SK-N-SH (cell line): ENCODE measurements around the gene CALN1. TPM values are rescaled to one million over a fixed set of nuclear protein-coding genes. Genes with fewer than 3 reads are reported as not detected.

Experiments used
- CTCF ChIA-PET: fragments of 300-600, 350-600 bp; formaldehyde crosslinking; extraction: SDS; loops from one replicate; lab custom pipeline; 2021; lab: Yijun Ruan, JAX
- POLR2A ChIA-PET: fragments of 350-600 bp; sonication (Branson Sonifier 250); formaldehyde crosslinking; extraction: SDS; loops from one replicate; lab custom pipeline; 2020; ENCODE audit warnings: antibody characterized with exemption, inconsistent platforms; lab: Yijun Ruan, JAX
- DNase-seq: peaks from one replicate; pipeline ENCODE4 v3.0.0; 2012
- H2AFZ ChIP-seq: fragments of 200-600 bp; sonication (generic); 2 replicates; pipeline ENCODE4 v1.8.1; 2016; ENCODE audit warnings: antibody characterized with exemption, mild to moderate bottlenecking, low read depth
- H3F3A ChIP-seq: fragments of 200-600 bp; sonication (generic); replicated peaks from 2 replicates; pipeline ENCODE3; 2016; ENCODE audit warnings: antibody characterized with exemption, mild to moderate bottlenecking; ENCODE audit not compliant: insufficient read depth
- H3K27ac ChIP-seq, 2 experiments: fragments of 200-500 bp in 1 of 2; fragments of 200-600 bp in 1 of 2; sonication (Bioruptor generic) in 1 of 2; sonication (generic), shearing (Covaris generic) in 1 of 2; 2 replicates each; pipeline versions ENCODE4 v1.5.1 to v1.6.1; 2014 to 2016; ENCODE audit warnings: low read depth in 2 of 2, inconsistent platforms in 1 of 2, low read length in 1 of 2, mild to moderate bottlenecking in 1 of 2, mixed read lengths in 1 of 2
- H3K27me3 ChIP-seq: fragments of 200-600 bp; sonication (generic), shearing (Covaris generic); 2 replicates; pipeline ENCODE4 v1.6.1; 2016; ENCODE audit warnings: mixed run types; ENCODE audit not compliant: insufficient read depth
- H3K36me3 ChIP-seq, 2 experiments: fragments of 200-500 bp in 1 of 2; fragments of 200-600 bp in 1 of 2; sonication (Bioruptor generic) in 1 of 2; sonication (generic) in 1 of 2; replicated peaks in 1 of 2; 2 replicates each; pipeline versions ENCODE3 to v1.5.1; 2014 to 2016; ENCODE audit warnings: low read length in 1 of 2, mild to moderate bottlenecking in 1 of 2; ENCODE audit not compliant: insufficient read depth in 2 of 2, control insufficient read depth in 1 of 2
- H3K4me1 ChIP-seq, 2 experiments: fragments of 200-500 bp in 1 of 2; fragments of 200-600 bp in 1 of 2; sonication (Bioruptor generic) in 1 of 2; sonication (generic), shearing (Covaris generic) in 1 of 2; 2 replicates each; pipeline versions ENCODE4 v1.5.1 to v1.6.1; 2014 to 2016; ENCODE audit warnings: low read depth in 1 of 2, low read length in 1 of 2, mixed run types in 1 of 2; ENCODE audit not compliant: insufficient read depth in 2 of 2, control insufficient read depth in 1 of 2
- H3K4me2 ChIP-seq: fragments of 200-600 bp; sonication (generic), shearing (Covaris generic); 2 replicates; pipeline ENCODE4 v1.6.1; 2017; ENCODE audit warnings: mixed run types
- H3K4me3 ChIP-seq, 2 experiments: fragments of 200-500 bp in 1 of 2; fragments of 200-600 bp in 1 of 2; sonication (Bioruptor generic) in 1 of 2; sonication (generic), shearing (Covaris generic) in 1 of 2; 2 replicates each; pipeline versions ENCODE4 v1.5.1 to v1.8.1; 2014 to 2016; ENCODE audit warnings: low read depth in 2 of 2, inconsistent platforms in 1 of 2, low read length in 1 of 2, mild to moderate bottlenecking in 1 of 2, mixed read lengths in 1 of 2, moderate library complexity in 1 of 2
- H3K79me2 ChIP-seq: fragments of 200-600 bp; sonication (generic); 2 replicates; pipeline ENCODE4 v1.8.1; 2017; ENCODE audit warnings: mild to moderate bottlenecking; ENCODE audit not compliant: insufficient read depth
- H3K9ac ChIP-seq: fragments of 200-600 bp; sonication (generic); 2 replicates; pipeline ENCODE4 v1.6.1; 2017; ENCODE audit warnings: mixed run types
- H3K9me2 ChIP-seq: fragments of 200-600 bp; sonication (generic); 2 replicates; pipeline ENCODE4 v1.6.1; 2017; ENCODE audit warnings: mixed run types
- H3K9me3 ChIP-seq: fragments of 200-600 bp; sonication (generic); 2 replicates; pipeline ENCODE4 v1.6.1; 2017; ENCODE audit warnings: mixed run types, mild to moderate bottlenecking, moderate library complexity
- H4K20me1 ChIP-seq: fragments of 200-600 bp; sonication (generic); 2 replicates; pipeline ENCODE4 v1.6.1; 2017; ENCODE audit warnings: mild to moderate bottlenecking, mixed run types; ENCODE audit not compliant: insufficient read depth
- CHD2 ChIP-seq: fragments of 150-350 bp; IDR thresholded peaks from 2 replicates; pipeline ENCODE4 v1.6.1; 2018; ENCODE audit warnings: low read length; ENCODE audit not compliant: partially characterized antibody
- ELF1 ChIP-seq: IDR thresholded peaks from 2 replicates; pipeline ENCODE4 v1.4.0; 2012
- EZH2phosphoT487 ChIP-seq: fragments of 200-600 bp; sonication (generic); IDR thresholded peaks from 2 replicates; pipeline ENCODE4 v1.6.1; 2017; ENCODE audit warnings: low read depth, mixed run types, mild to moderate bottlenecking, antibody characterized with exemption, moderate library complexity, borderline replicate concordance
- GATA2 ChIP-seq: sonication (generic); formaldehyde crosslinking; IDR thresholded peaks from 2 replicates; pipeline ENCODE4 v1.5.0; 2020; ENCODE audit warnings: mild to moderate bottlenecking, missing genetic modification reagents
- IRF3 ChIP-seq: fragments of 150-350 bp; IDR thresholded peaks from 2 replicates; pipeline ENCODE4 v1.6.1; 2016; ENCODE audit warnings: mild to moderate bottlenecking, low read depth, low read length
- JUND ChIP-seq: IDR thresholded peaks from 2 replicates; pipeline ENCODE4 v1.4.0; 2012
- PBX3 ChIP-seq: IDR thresholded peaks from 2 replicates; pipeline ENCODE4; 2012
- RCOR1 ChIP-seq: fragments of 150-350 bp; IDR thresholded peaks from 2 replicates; pipeline ENCODE4 v1.6.1; 2017; ENCODE audit warnings: antibody characterized with exemption, low read length
- SMC3 ChIP-seq: IDR thresholded peaks from 2 replicates; pipeline ENCODE4 v1.6.1; 2012; ENCODE audit warnings: low read depth, low read length, improper control_type of control experiment
- TCF12 ChIP-seq: IDR thresholded peaks from 2 replicates; pipeline ENCODE4 v1.4.0; 2012
- USF1 ChIP-seq: IDR thresholded peaks from 2 replicates; pipeline ENCODE4 v1.4.0; 2012; ENCODE audit warnings: low read depth, borderline replicate concordance
- USF2 ChIP-seq: fragments of 150-350 bp; IDR thresholded peaks from 2 replicates; pipeline ENCODE4 v1.6.1; 2017; ENCODE audit warnings: antibody characterized with exemption, low read length, low read depth, borderline replicate concordance
- ZBTB33 ChIP-seq: IDR thresholded peaks from 2 replicates; pipeline ENCODE4 v1.4.0; 2012; ENCODE audit warnings: low read depth, borderline replicate concordance
- WGBS: methylation state at CpG from one replicate; pipeline ENCODE4 v1.1.6; 2017; ENCODE audit warnings: low lambda C conversion rate; 5-methylcytosine and 5-hydroxymethylcytosine counted together
- polyA plus RNA-seq, 3 experiments: library from polyadenylated mRNA; depleted of rRNA; stranded (reverse); fragments of >200 nt; gene quantifications; 2 replicates each; pipeline ENCODE4 v1.2.3, GENCODE V29; 2012

The CALN1 gene
- polyA plus RNA-seq, 1 of the 3 experiments (the other 2 are of a cell fraction) = not detected

GRCh38 chr7:72405871-72406270 is 6.3 kb downstream of the CALN1 start (continued):
- TF ChIP-seq TCF12 (no peak), EZH2phosphoT487 (no peak), GATA2 (CRISPR knock-in tag) (no peak)

- no peak overlapping the region for H2AFZ ChIP-seq
- no peak overlapping the region for H3K4me2 ChIP-seq
- POLR2A ChIA-PET = no interaction called here
- H3K27me3 ChIP-seq = peaks cover 12% of the 10 kb centered on the region
- no peak for DNase-seq
- TF ChIP-seq SMC3 = no peak
- no peak overlapping the region for H3K4me3 ChIP-seq
- H3K36me3 ChIP-seq = no peaks in the 10 kb centered on the region
- H3K79me2 ChIP-seq = no peaks in the 10 kb centered on the region
- no peaks in the 10 kb centered on the region for H3K4me1 ChIP-seq
- no peaks in the 10 kb centered on the region for H3K9me2 ChIP-seq
- no peak overlapping the region for H3K9ac ChIP-seq
- 23% methylated on average over 11 of the region's 11 CpGs for WGBS
- no peak overlapping the region for H3K27ac ChIP-seq
- no peaks in the 10 kb centered on the region for H3K9me3 ChIP-seq
- no peaks in the 10 kb centered on the region for H4K20me1 ChIP-seq
- no peaks in the 10 kb centered on the region for H3F3A ChIP-seq
- CTCF ChIA-PET = interaction anchor here (2.0 kb wide), 1 partner anchor 10 kb away, joined by 5 read pairs; no protein-coding TSS in a partner anchor
Observed at GRCh38 chr7:72405418-72405817, 6.7 kb downstream of the CALN1 start.

GRCh38 chr7:72404743-72405142 is 7.4 kb downstream of the CALN1 start:
- H3K27ac ChIP-seq = no peak overlapping the region
- no peak for TF ChIP-seq JUND
- TF ChIP-seq IRF3 = no peak
- H3F3A ChIP-seq = no peaks in the 10 kb centered on the region
- ChIA-PET CTCF (interaction anchor here (0.6 kb wide), 1 partner anchor 36 kb away, joined by 3 read pairs; no protein-coding TSS in a partner anchor), POLR2A (no interaction called here)
- no peaks in the 10 kb centered on the region for H3K4me1 ChIP-seq
- H4K20me1 ChIP-seq = no peaks in the 10 kb centered on the region
- no peak overlapping the region for H3K4me3 ChIP-seq
- H3K9me3 ChIP-seq = no peaks in the 10 kb centered on the region
- no peak for DNase-seq
- 13% methylated on average over 5 of the region's 5 CpGs for WGBS
- no peak overlapping the region for H3K9ac ChIP-seq
- no peaks in the 10 kb centered on the region for H3K79me2 ChIP-seq
- H3K36me3 ChIP-seq = no peaks in the 10 kb centered on the region
- no peak overlapping the region for H2AFZ ChIP-seq
- no peaks in the 10 kb centered on the region for H3K9me2 ChIP-seq
- H3K27me3 ChIP-seq = peaks cover 12% of the 10 kb centered on the region
- no peak overlapping the region for H3K4me2 ChIP-seq

GRCh38 chr7:72403458-72404076 is 8.6 kb downstream of the CALN1 start:
- H3K9me3 ChIP-seq = no peaks in the 10 kb centered on the region
- no peak for TF ChIP-seq PBX3
- no peak for TF ChIP-seq USF1
- TF ChIP-seq CHD2 = no peak
- TF ChIP-seq ZBTB33 = no peak
- TF ChIP-seq ELF1 = no peak
- TF ChIP-seq USF2 = no peak
- no peak for TF ChIP-seq RCOR1
- CTCF ChIA-PET = no interaction called here

More at GRCh38 chr7:72403458-72404076, 8.6 kb downstream of the CALN1 start:
- Histone ChIP-seq H4K20me1 (no peaks in the 10 kb centered on the region), H3K79me2 (no peaks in the 10 kb centered on the region), H3K9ac (no peak overlapping the region), H3K9me2 (no peaks in the 10 kb centered on the region), H3K36me3 (no peaks in the 10 kb centered on the region), H3K27ac (no peak overlapping the region), H2AFZ (no peak overlapping the region), H3F3A (no peaks in the 10 kb centered on the region), H3K4me1 (no peaks in the 10 kb centered on the region), H3K27me3 (peaks cover 12% of the 10 kb centered on the region), H3K4me3 (no peak overlapping the region), H3K4me2 (no peak overlapping the region)
- 31% methylated on average over 9 of the region's 9 CpGs for WGBS
- POLR2A ChIA-PET = no interaction called here
- no peak for DNase-seq
